ENCODE data around the gene CYP2F1. TPM values are rescaled to one million over a fixed set of nuclear protein-coding genes. Genes with fewer than 3 reads are reported as not detected.

The CYP2F1 gene
- total RNA-seq, 1 experiment from 2014 or later = not detected

GRCh38 chr19:41159881-41160280 lies 45.6 kb downstream of the CYP2F1 start:
- Histone ChIP-seq H3K9me2 (ENCODE audit: insufficient read depth) (no peaks in the 10 kb centered on the region), H3K27ac (ENCODE audit: low read depth, low read length) (no peak overlapping the region), H3K27me3 (ENCODE audit: insufficient read depth, low read length) (no peaks in the 10 kb centered on the region), H3K4me2 (ENCODE audit: low read length) (no peak overlapping the region; the same call in 1 of the 2 replicates), H3K36me3 (ENCODE audit: control insufficient read depth in 1 of 2, insufficient read depth in 2 of 2, low read length in 2 of 2) (no peaks in the 10 kb centered on the region), H2AFZ (ENCODE audit: low read depth, low read length, poor library complexity, severe bottlenecking) (no peak overlapping the region), H3K4me1 (ENCODE audit: control insufficient read depth in 1 of 2, insufficient read depth in 2 of 2, low read length in 2 of 2) (peaks cover 6 to 25% of the 10 kb centered on the region in 2 experiments), H4K20me1 (ENCODE audit: insufficient read depth) (no peaks in the 10 kb centered on the region), H3K4me3 (replicated peaks in 1 of 2; ENCODE audit: low read depth in 1 of 2, low read length in 2 of 2) (no peak overlapping the region), H3K9ac (ENCODE audit: low read length) (no peak overlapping the region), H3K79me2 (ENCODE audit: insufficient read depth, low read length) (no peaks in the 10 kb centered on the region), H3K9me3 (ENCODE audit: control insufficient read depth in 1 of 2, insufficient read depth in 1 of 2, low read depth in 1 of 2, low read length in 2 of 2) (no peaks in the 10 kb centered on the region)
- TF ChIP-seq EZH2phosphoT487 (IDR thresholded peaks at IDR 0.05; ENCODE audit: borderline replicate concordance) = no peak
- no peak for TF ChIP-seq RAD21 (IDR thresholded peaks at IDR 0.05; ENCODE audit: low read depth)
- TF ChIP-seq SP1 (IDR thresholded peaks at IDR 0.05; ENCODE audit: low read depth) = no peak
- TF ChIP-seq SRF (IDR thresholded peaks at IDR 0.05; ENCODE audit: low read depth) = no peak
- TF ChIP-seq POLR2AphosphoS5 (IDR thresholded peaks at IDR 0.05; ENCODE audit: low read depth, low read length) = no peak
- RAD21 ChIA-PET (ENCODE audit: low non-redundant PET in 1 of 2, low total read pairs in 2 of 2, uncharacterized antibody in 2 of 2, unreplicated experiment in 2 of 2) = no interaction called here
- no peak for ATAC-seq
- POLR2A ChIA-PET = no interaction called here
- CTCF ChIA-PET = interaction anchor here (1.0 to 1.8 kb wide), 2 partner anchors 15 to 16 kb away, joined by 3 to 4 read pairs; no protein-coding TSS in a partner anchor
- no peak for DNase-seq (ENCODE audit: low read depth, low spot score)
- no TSS peak for BruUV-seq (replicated peaks)
- intact Hi-C loops (cut with micrococcal nuclease) = no loop called here

- Histone ChIP-seq H3K27me3 (ENCODE audit: insufficient read depth, low read length) (no peaks in the 10 kb centered on the region), H3K9ac (ENCODE audit: low read length) (no peak overlapping the region), H3K9me2 (ENCODE audit: insufficient read depth) (no peaks in the 10 kb centered on the region), H3K9me3 (ENCODE audit: control insufficient read depth in 1 of 2, insufficient read depth in 1 of 2, low read depth in 1 of 2, low read length in 2 of 2) (no peaks in the 10 kb centered on the region), H2AFZ (ENCODE audit: low read depth, low read length, poor library complexity, severe bottlenecking) (no peak overlapping the region), H3K4me1 (ENCODE audit: control insufficient read depth in 1 of 2, insufficient read depth in 2 of 2, low read length in 2 of 2) (peaks cover 16 to 43% of the 10 kb centered on the region in 2 experiments), H4K20me1 (ENCODE audit: insufficient read depth) (no peaks in the 10 kb centered on the region), H3K27ac (ENCODE audit: low read depth, low read length) (no peak overlapping the region), H3K36me3 (ENCODE audit: control insufficient read depth in 1 of 2, insufficient read depth in 2 of 2, low read length in 2 of 2) (no peaks in the 10 kb centered on the region), H3K4me2 (ENCODE audit: low read length) (no peak overlapping the region), H3K79me2 (ENCODE audit: insufficient read depth, low read length) (no peaks in the 10 kb centered on the region), H3K4me3 (replicated peaks in 1 of 2; ENCODE audit: low read depth in 1 of 2, low read length in 2 of 2) (no peak overlapping the region)
- intact Hi-C loops (cut with micrococcal nuclease) = no loop called here
- DNase-seq (ENCODE audit: low read depth, low spot score) (peak; percentile 27), ATAC-seq (peak; percentile 77)
- POLR2A ChIA-PET = no interaction called here
- BruUV-seq (replicated peaks) = no TSS peak
- TF ChIP-seq TCF7L2 (IDR thresholded peaks at IDR 0.05; ENCODE audit: borderline replicate concordance, extremely low read depth, insufficient read depth, insufficient read length) = no peak
- peak; percentile 19 to 82 (median 81); a peak in 4 of 6 replicates for TF ChIP-seq CTCF (IDR thresholded peaks at IDR 0.05 in 2 of 3, conservative IDR thresholded peaks at IDR 0.05 in 1 of 3; ENCODE audit: borderline replicate concordance in 1 of 3, insufficient read depth in 1 of 3, low read depth in 2 of 3, low read length in 2 of 3)
- TF ChIP-seq JUND (IDR thresholded peaks at IDR 0.05) = no peak
- no peak for TF ChIP-seq YY1 (IDR thresholded peaks at IDR 0.05; ENCODE audit: extremely low read depth, insufficient replicate concordance, low read depth, low read length)
- TF ChIP-seq SIN3A (IDR thresholded peaks at IDR 0.05; ENCODE audit: low read depth) = no peak
- no peak for TF ChIP-seq SRF (IDR thresholded peaks at IDR 0.05; ENCODE audit: low read depth)
- no peak for TF ChIP-seq POLR2AphosphoS5 (IDR thresholded peaks at IDR 0.05; ENCODE audit: low read depth, low read length)
- CTCF ChIA-PET = interaction anchor here (1.1 kb wide), 1 partner anchor 43 kb away, joined by 4 read pairs; no protein-coding TSS in a partner anchor
- RAD21 ChIA-PET (ENCODE audit: low non-redundant PET in 1 of 2, low total read pairs in 2 of 2, uncharacterized antibody in 2 of 2, unreplicated experiment in 2 of 2) = no interaction called here
Measured at GRCh38 chr19:41161903-41162302, 47.7 kb downstream of the CYP2F1 start.
